ENCODE measurements around the gene NPTN. TPM values are rescaled to one million over a fixed set of nuclear protein-coding genes. Genes with fewer than 3 reads are reported as not detected.

Gene NPTN
- polyA plus RNA-seq, 2 of the 4 experiments (the other 2 are of a cell fraction), result 150 to 201 TPM

DNA sequence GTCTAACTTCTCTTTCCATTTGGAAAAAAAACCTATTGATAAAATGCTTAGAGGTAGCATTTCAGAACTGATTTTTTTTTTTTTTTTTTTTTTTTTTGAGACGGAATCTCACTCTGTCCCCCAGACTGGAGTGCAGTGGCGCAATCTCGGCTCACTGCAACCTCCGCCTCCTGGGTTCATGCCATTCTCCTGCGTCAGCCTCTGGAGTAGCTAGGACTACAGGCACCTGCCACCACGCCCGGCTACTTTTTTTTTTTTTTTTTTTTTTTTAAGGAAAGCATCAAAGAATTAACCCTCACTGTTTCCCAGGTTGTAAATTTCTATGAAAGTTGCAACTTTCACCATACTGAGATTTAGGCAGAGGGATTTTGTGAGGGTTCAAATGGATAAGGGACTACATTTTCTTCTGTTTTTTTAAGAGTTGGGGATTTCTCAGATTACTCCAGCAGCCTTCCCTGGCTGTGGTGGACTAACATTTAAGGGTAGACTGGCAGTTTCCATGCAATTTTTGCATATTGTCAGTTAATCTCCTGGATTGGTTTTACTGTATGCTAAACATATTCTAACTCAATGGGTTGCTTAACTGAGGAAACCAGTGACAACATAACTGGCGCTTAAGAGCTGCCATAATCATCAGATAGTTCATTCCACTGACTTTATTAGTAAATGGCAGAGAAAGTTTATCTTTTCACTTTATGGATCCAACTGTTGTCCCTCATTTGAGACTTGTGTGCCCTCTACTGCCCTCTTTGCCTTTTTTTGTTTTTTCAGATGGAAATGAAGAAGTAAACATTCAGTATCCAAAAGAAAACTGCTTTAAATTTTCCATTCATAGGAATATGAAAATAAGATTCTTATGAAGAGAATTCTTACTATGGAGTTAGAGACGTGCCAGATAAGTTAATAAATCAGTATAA lies 93.7 kb downstream of the NPTN start (continued):
- TF ChIP-seq NFE2L2 (conservative IDR thresholded peaks at IDR 0.05; ENCODE audit: low read length) (no peak), HDAC2 (IDR thresholded peaks at IDR 0.05) (no peak)
- TF ChIP-seq, protein P1, sequence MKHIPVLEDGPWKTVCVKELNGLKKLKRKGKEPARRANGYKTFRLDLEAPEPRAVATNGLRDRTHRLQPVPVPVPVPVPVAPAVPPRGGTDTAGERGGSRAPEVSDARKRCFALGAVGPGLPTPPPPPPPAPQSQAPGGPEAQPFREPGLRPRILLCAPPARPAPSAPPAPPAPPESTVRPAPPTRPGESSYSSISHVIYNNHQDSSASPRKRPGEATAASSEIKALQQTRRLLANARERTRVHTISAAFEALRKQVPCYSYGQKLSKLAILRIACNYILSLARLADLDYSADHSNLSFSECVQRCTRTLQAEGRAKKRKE (CRISPR knock-in tag; IDR thresholded peaks at IDR 0.05; ENCODE audit: low read depth), result no peak
- TF ChIP-seq, protein P2, sequence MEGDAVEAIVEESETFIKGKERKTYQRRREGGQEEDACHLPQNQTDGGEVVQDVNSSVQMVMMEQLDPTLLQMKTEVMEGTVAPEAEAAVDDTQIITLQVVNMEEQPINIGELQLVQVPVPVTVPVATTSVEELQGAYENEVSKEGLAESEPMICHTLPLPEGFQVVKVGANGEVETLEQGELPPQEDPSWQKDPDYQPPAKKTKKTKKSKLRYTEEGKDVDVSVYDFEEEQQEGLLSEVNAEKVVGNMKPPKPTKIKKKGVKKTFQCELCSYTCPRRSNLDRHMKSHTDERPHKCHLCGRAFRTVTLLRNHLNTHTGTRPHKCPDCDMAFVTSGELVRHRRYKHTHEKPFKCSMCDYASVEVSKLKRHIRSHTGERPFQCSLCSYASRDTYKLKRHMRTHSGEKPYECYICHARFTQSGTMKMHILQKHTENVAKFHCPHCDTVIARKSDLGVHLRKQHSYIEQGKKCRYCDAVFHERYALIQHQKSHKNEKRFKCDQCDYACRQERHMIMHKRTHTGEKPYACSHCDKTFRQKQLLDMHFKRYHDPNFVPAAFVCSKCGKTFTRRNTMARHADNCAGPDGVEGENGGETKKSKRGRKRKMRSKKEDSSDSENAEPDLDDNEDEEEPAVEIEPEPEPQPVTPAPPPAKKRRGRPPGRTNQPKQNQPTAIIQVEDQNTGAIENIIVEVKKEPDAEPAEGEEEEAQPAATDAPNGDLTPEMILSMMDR (IDR thresholded peaks at IDR 0.05), result peak; percentile 36; the same call in 2 of the 3 replicates

DNA sequence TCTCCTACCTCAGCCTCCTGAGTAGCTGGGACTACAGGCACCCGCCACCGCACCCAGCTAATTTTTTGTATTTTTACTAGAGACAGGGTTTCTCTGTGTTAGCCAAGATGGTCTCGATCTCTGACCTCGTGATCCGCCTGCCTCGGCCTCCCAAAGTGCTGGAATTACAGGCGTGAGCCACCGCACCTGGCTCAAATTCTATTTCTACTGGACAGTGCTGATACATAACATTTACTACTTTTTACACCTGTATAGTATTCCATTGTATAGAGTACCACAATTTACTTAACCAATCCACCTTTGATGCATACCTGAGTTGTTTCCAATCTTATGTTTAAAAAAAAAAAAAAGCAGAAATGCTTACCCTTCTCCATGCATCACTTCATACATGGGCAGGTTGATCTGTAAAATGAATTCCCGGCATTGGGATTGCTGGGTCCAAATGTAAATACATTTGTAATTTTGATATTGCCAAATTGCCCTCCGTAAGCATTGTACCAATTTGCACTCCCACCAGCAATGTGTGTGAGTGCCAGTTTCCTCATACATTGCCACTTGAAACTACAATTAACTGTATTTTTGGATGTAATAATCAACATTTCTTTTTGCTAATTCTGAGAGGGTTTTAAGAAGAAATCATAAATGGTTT lies 94.5 kb downstream of the NPTN start:
- FAIRE-seq, result no peak
- TF ChIP-seq HOXB5 (CRISPR knock-in tag; IDR thresholded peaks at IDR 0.05) (no peak), KDM5A (IDR thresholded peaks at IDR 0.05) (no peak), CBX8 (IDR thresholded peaks at IDR 0.05) (no peak), CHD4 (IDR thresholded peaks at IDR 0.05; ENCODE audit: borderline replicate concordance) (no peak), RNF2 (IDR thresholded peaks at IDR 0.05; ENCODE audit: borderline replicate concordance, low read depth) (no peak), PHF8 (IDR thresholded peaks at IDR 0.05; ENCODE audit: borderline replicate concordance, low read depth) (no peak), RARB (CRISPR knock-in tag; IDR thresholded peaks at IDR 0.05) (no peak), TFCP2L1 (CRISPR knock-in tag; IDR thresholded peaks at IDR 0.05) (no peak), NFE2L2 (conservative IDR thresholded peaks at IDR 0.05; ENCODE audit: low read length) (no peak), SMC3 (IDR thresholded peaks at IDR 0.05) (no peak), EHMT2 (IDR thresholded peaks at IDR 0.05; ENCODE audit: low read depth) (no peak), MYC (IDR thresholded peaks at IDR 0.05; ENCODE audit: borderline replicate concordance, low read length) (no peak)
- TF ChIP-seq, protein P3, sequence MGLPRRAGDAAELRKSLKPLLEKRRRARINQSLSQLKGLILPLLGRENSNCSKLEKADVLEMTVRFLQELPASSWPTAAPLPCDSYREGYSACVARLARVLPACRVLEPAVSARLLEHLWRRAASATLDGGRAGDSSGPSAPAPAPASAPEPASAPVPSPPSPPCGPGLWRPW (IDR thresholded peaks at IDR 0.05), result no peak
- TF ChIP-seq, protein P4, sequence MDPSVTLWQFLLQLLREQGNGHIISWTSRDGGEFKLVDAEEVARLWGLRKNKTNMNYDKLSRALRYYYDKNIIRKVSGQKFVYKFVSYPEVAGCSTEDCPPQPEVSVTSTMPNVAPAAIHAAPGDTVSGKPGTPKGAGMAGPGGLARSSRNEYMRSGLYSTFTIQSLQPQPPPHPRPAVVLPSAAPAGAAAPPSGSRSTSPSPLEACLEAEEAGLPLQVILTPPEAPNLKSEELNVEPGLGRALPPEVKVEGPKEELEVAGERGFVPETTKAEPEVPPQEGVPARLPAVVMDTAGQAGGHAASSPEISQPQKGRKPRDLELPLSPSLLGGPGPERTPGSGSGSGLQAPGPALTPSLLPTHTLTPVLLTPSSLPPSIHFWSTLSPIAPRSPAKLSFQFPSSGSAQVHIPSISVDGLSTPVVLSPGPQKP (IDR thresholded peaks at IDR 0.05; ENCODE audit: low read depth, low read length), result no peak
- TF ChIP-seq, protein P5, sequence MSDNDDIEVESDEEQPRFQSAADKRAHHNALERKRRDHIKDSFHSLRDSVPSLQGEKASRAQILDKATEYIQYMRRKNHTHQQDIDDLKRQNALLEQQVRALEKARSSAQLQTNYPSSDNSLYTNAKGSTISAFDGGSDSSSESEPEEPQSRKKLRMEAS (IDR thresholded peaks at IDR 0.05), result no peak
- WGBS (ENCODE audit: missing lambda C conversion rate), result 90% methylated on average over 10 of the region's 10 CpGs
- POLR2A ChIA-PET, result interaction anchor here (0.6 to 1.0 kb wide), 3 partner anchors 11 to 146 kb away, joined by 4 to 7 read pairs (median 6); no protein-coding TSS in a partner anchor
- DNase-seq (ENCODE audit: low read depth in 1 of 2, low spot score in 1 of 2), result no peak
- Histone ChIP-seq H3K4me1 (peaks cover 26% of the 10 kb centered on the region), H3K9me3 (no peaks in the 10 kb centered on the region), H3K4me3 (no peak overlapping the region), H3K4me2 (peak overlapping the region; percentile 69), H3K27ac (peak overlapping the region in 1 of 2 experiments; percentile 11; a peak in 1 of 6 replicates)
- no peak for ATAC-seq
- CTCF ChIA-PET, result interaction anchor here (1.0 to 1.3 kb wide), 2 partner anchors 12 to 192 kb away, joined by 4 to 5 read pairs; no protein-coding TSS in a partner anchor

All from A549 (cell line).